CD4-positive, alpha-beta T cell treated with Interferon alpha-2 for 1 hour (primary cell): ENCODE results near the gene PMEPA1.

Experiments used
- DNase-seq, 2 donors: peaks; one replicate each; pipeline ENCODE4 v3.0.0-alpha.2; 2020 to 2022

PMEPA1 gene

GRCh38 chr20:57619051-57619831 lies 90.6 kb downstream of the PMEPA1 start:
- peak; percentile 87 to 92 for DNase-seq

- DNase-seq, result no peak
Observed at GRCh38 chr20:57618764-57619050, 91.1 kb downstream of the PMEPA1 start.

- peak; percentile 50 to 58 for DNase-seq
Observed at GRCh38 chr20:57618091-57618763, 91.6 kb downstream of the PMEPA1 start.

GRCh38 chr20:57617079-57617795 lies 92.6 kb downstream of the PMEPA1 start:
- no peak for DNase-seq

GRCh38 chr20:57616143-57616951 lies 93.5 kb downstream of the PMEPA1 start:
- DNase-seq, result no peak

GRCh38 chr20:57615445-57615811 lies 94.4 kb downstream of the PMEPA1 start:
- DNase-seq, result no peak

- DNase-seq, result no peak
Observed at GRCh38 chr20:57614490-57615444, 95.0 kb downstream of the PMEPA1 start.

- DNase-seq, result no peak
Observed at GRCh38 chr20:57613481-57613921, 96.3 kb downstream of the PMEPA1 start.

GRCh38 chr20:57612916-57613315 lies 96.9 kb downstream of the PMEPA1 start:
- no peak for DNase-seq

GRCh38 chr20:57612436-57612835 lies 97.4 kb downstream of the PMEPA1 start:
- DNase-seq, result no peak

- DNase-seq, result no peak
Observed at GRCh38 chr20:57611586-57612311, 98.1 kb downstream of the PMEPA1 start.

GRCh38 chr20:57610261-57610952 lies 99.4 kb downstream of the PMEPA1 start:
- no peak for DNase-seq

GRCh38 chr20:57609842-57610167 lies 100.0 kb downstream of the PMEPA1 start:
- no peak for DNase-seq

- DNase-seq, result no peak
Observed at GRCh38 chr20:57609086-57609841, 100.6 kb downstream of the PMEPA1 start.

GRCh38 chr20:57608516-57608915 lies 101.3 kb downstream of the PMEPA1 start:
- no peak for DNase-seq

- no peak for DNase-seq
Observed at GRCh38 chr20:57605878-57606277, 103.9 kb downstream of the PMEPA1 start.

GRCh38 chr20:57605045-57605444 lies 104.8 kb downstream of the PMEPA1 start:
- peak in 1 of 2 donors; percentile 62 for DNase-seq

- no peak for DNase-seq
Observed at GRCh38 chr20:57603120-57603519, 106.7 kb downstream of the PMEPA1 start.

GRCh38 chr20:57601737-57602136 lies 108.1 kb downstream of the PMEPA1 start:
- DNase-seq, result no peak

- DNase-seq, result no peak
Observed at GRCh38 chr20:57601211-57601570, 108.6 kb downstream of the PMEPA1 start.
